Measurements from ENCODE around the gene ITPR1.
"Not testable (repeated sequence)": the region's sequence is repeated elsewhere in the genome, so short reads cannot be mapped to it uniquely, and the experiment has no call there.

Gene ITPR1

GRCh38 chr3:4493014-4493940 lies at the start of gene ITPR1:
Gene ITPR1, plus strand, starts transcription at chr3:4493348. Its CDS starts 23,144 bp downstream, at chr3:4516492.
- H3K9me3 Mint-ChIP-seq, result no peaks in the 10 kb centered on the region
- peak within 1 kb of the TSS; percentile 99 for H3K4me3 Mint-ChIP-seq
- peaks cover 18% of the 10 kb centered on the region for H3K36me3 Mint-ChIP-seq
- peak within 1 kb of the TSS; percentile 96 for H3K27ac Mint-ChIP-seq
- H3K27me3 Mint-ChIP-seq, result no peaks in the 10 kb centered on the region
- H3K4me1 Mint-ChIP-seq, result peaks cover 29% of the 10 kb centered on the region
- peak; percentile 94 to 96 for DNase-seq (ENCODE audit: low spot score in 2 of 2)
- peak; percentile 83 for ATAC-seq (ENCODE audit: low read depth)

- H3K27me3 Mint-ChIP-seq, result no peaks in the 10 kb centered on the region
- no peak for DNase-seq (ENCODE audit: low spot score in 2 of 2)
- H3K36me3 Mint-ChIP-seq, result peaks cover 42% of the 10 kb centered on the region
- no peak for ATAC-seq (ENCODE audit: low read depth)
- peaks cover 1% of the 10 kb centered on the region for H3K9me3 Mint-ChIP-seq
- no peak overlapping the region for H3K27ac Mint-ChIP-seq
- no peak overlapping the region for H3K4me3 Mint-ChIP-seq
- no peaks in the 10 kb centered on the region for H3K4me1 Mint-ChIP-seq
These were observed 45.7 kb upstream of the ITPR1 start for GRCh38 chr3:4447295-4447999.

GRCh38 chr3:4448187-4448586 lies 45.0 kb upstream of the ITPR1 start:
- Mint-ChIP-seq H3K9me3 (peaks cover 1% of the 10 kb centered on the region), H3K27me3 (no peaks in the 10 kb centered on the region), H3K36me3 (peaks cover 42% of the 10 kb centered on the region), H3K27ac (no peak overlapping the region), H3K4me3 (no peak overlapping the region), H3K4me1 (no peaks in the 10 kb centered on the region)
- DNase-seq (ENCODE audit: low spot score in 2 of 2) (no peak), ATAC-seq (ENCODE audit: low read depth) (no peak)

GRCh38 chr3:4449043-4449805 lies 43.9 kb upstream of the ITPR1 start:
- H3K4me3 Mint-ChIP-seq, result no peak overlapping the region
- no peaks in the 10 kb centered on the region for H3K27me3 Mint-ChIP-seq
- ATAC-seq (ENCODE audit: low read depth) (no peak), DNase-seq (ENCODE audit: low spot score in 2 of 2) (no peak)
- peaks cover 2% of the 10 kb centered on the region for H3K4me1 Mint-ChIP-seq
- no peak overlapping the region for H3K27ac Mint-ChIP-seq
- peaks cover 39% of the 10 kb centered on the region for H3K36me3 Mint-ChIP-seq
- H3K9me3 Mint-ChIP-seq, result peaks cover 1% of the 10 kb centered on the region

GRCh38 chr3:4454142-4454541 lies 39.0 kb upstream of the ITPR1 start:
- no peak for ATAC-seq (ENCODE audit: low read depth)
- Mint-ChIP-seq H3K4me1 (peaks cover 4% of the 10 kb centered on the region), H3K4me3 (no peak overlapping the region), H3K9me3 (no peaks in the 10 kb centered on the region), H3K27me3 (no peaks in the 10 kb centered on the region), H3K27ac (no peak overlapping the region), H3K36me3 (peaks cover 12% of the 10 kb centered on the region)
- no peak for DNase-seq (ENCODE audit: low spot score in 2 of 2)

GRCh38 chr3:4456780-4457179 lies 36.4 kb upstream of the ITPR1 start:
- H3K36me3 Mint-ChIP-seq; ATAC-seq (ENCODE audit: low read depth); DNase-seq (ENCODE audit: low spot score in 2 of 2); H3K27me3 Mint-ChIP-seq; H3K9me3 Mint-ChIP-seq; H3K27ac Mint-ChIP-seq; H3K4me1 Mint-ChIP-seq; H3K4me3 Mint-ChIP-seq: not testable (repeated sequence)

- no peak for ATAC-seq (ENCODE audit: low read depth)
- H3K36me3 Mint-ChIP-seq, result no peaks in the 10 kb centered on the region
- H3K9me3 Mint-ChIP-seq, result no peaks in the 10 kb centered on the region
- H3K27ac Mint-ChIP-seq, result no peak overlapping the region
- H3K4me3 Mint-ChIP-seq, result no peak overlapping the region
- no peaks in the 10 kb centered on the region for H3K27me3 Mint-ChIP-seq
- H3K4me1 Mint-ChIP-seq, result peaks cover 7% of the 10 kb centered on the region
- no peak for DNase-seq (ENCODE audit: low spot score in 2 of 2)
These were observed 34.2 kb upstream of the ITPR1 start for GRCh38 chr3:4458961-4459360.

- Mint-ChIP-seq H3K9me3 (no peaks in the 10 kb centered on the region), H3K36me3 (no peaks in the 10 kb centered on the region), H3K27ac (no peak overlapping the region), H3K4me1 (peaks cover 2% of the 10 kb centered on the region), H3K27me3 (no peaks in the 10 kb centered on the region), H3K4me3 (no peak overlapping the region)
- ATAC-seq (ENCODE audit: low read depth) (no peak), DNase-seq (ENCODE audit: low spot score in 2 of 2) (no peak)
These were observed 32.8 kb upstream of the ITPR1 start for GRCh38 chr3:4460334-4460733.

GRCh38 chr3:4461468-4462090 lies 31.6 kb upstream of the ITPR1 start:
- DNase-seq (ENCODE audit: low spot score in 2 of 2) (no peak), ATAC-seq (ENCODE audit: low read depth) (no peak)
- Mint-ChIP-seq H3K9me3 (no peaks in the 10 kb centered on the region), H3K27me3 (no peaks in the 10 kb centered on the region), H3K4me1 (peaks cover 12% of the 10 kb centered on the region), H3K36me3 (no peaks in the 10 kb centered on the region), H3K4me3 (no peak overlapping the region), H3K27ac (no peak overlapping the region)

GRCh38 chr3:4462369-4463040 lies 30.6 kb upstream of the ITPR1 start:
- no peaks in the 10 kb centered on the region for H3K27me3 Mint-ChIP-seq
- no peak overlapping the region for H3K27ac Mint-ChIP-seq

GRCh38 chr3:4464576-4464975 lies 28.6 kb upstream of the ITPR1 start:
- Mint-ChIP-seq H3K9me3 (no peaks in the 10 kb centered on the region), H3K4me1 (peaks cover 12% of the 10 kb centered on the region), H3K27ac (no peak overlapping the region), H3K36me3 (no peaks in the 10 kb centered on the region), H3K4me3 (no peak overlapping the region), H3K27me3 (no peaks in the 10 kb centered on the region)
- DNase-seq (ENCODE audit: low spot score in 2 of 2), result no peak
- ATAC-seq (ENCODE audit: low read depth), result no peak

More at GRCh38 chr3:4462369-4463040, 30.6 kb upstream of the ITPR1 start:
- DNase-seq (ENCODE audit: low spot score in 2 of 2) (no peak), ATAC-seq (ENCODE audit: low read depth) (no peak)
- H3K9me3 Mint-ChIP-seq, result no peaks in the 10 kb centered on the region
- no peaks in the 10 kb centered on the region for H3K36me3 Mint-ChIP-seq
- peaks cover 13% of the 10 kb centered on the region for H3K4me1 Mint-ChIP-seq
- no peak overlapping the region for H3K4me3 Mint-ChIP-seq

- Mint-ChIP-seq H3K4me3 (peak within 1 kb of the TSS; percentile 92), H3K27me3 (no peaks in the 10 kb centered on the region), H3K4me1 (peaks cover 10% of the 10 kb centered on the region), H3K36me3 (no peaks in the 10 kb centered on the region), H3K9me3 (no peaks in the 10 kb centered on the region), H3K27ac (peak within 1 kb of the TSS; percentile 95)
- DNase-seq (ENCODE audit: low spot score in 2 of 2), result peak; percentile 61 to 71
- ATAC-seq (ENCODE audit: low read depth), result peak; percentile 97
These were observed 26.2 kb upstream of the ITPR1 start, which contains the start of gene SUMF1 for GRCh38 chr3:4466741-4467521. Gene SUMF1, minus strand, starts transcription at chr3:4467269. Its CDS starts 24 bp downstream, at chr3:4467245.

All from memory B cell (primary cell).